SK-N-MC (cell line): Measurements from ENCODE around the gene PARVA.
"Not testable (repeated sequence)": the region's sequence is repeated elsewhere in the genome, so short reads cannot be mapped to it uniquely, and the experiment has no call there.

ENCODE experiments used
- EZH2 ChIP-seq: fragments of 200-600 bp; sonication (generic); IDR thresholded peaks from one replicate; pipeline ENCODE4 v1.6.1; 2017; ENCODE audit warnings: antibody characterized with exemption
- FOXP2 ChIP-seq: optimal IDR thresholded peaks from 2 replicates; pipeline ENCODE3; 2011; ENCODE audit warnings: mild to moderate bottlenecking, moderate library complexity; ENCODE audit not compliant: insufficient read depth; ENCODE audit errors: extremely low read length, control extremely low read depth
- POLR2AphosphoS5 ChIP-seq: IDR thresholded peaks from 2 replicates; pipeline ENCODE4 v1.6.1; 2012; ENCODE audit warnings: mild to moderate bottlenecking, low read depth, low read length, borderline replicate concordance

- TF ChIP-seq EZH2, POLR2AphosphoS5, FOXP2: not testable (repeated sequence)
These were observed 10.3 kb upstream of the PARVA start for GRCh38 chr11:12367057-12367456.
